ENCODE results near the gene NF1.
"Not testable (repeated sequence)": the region's sequence is repeated elsewhere in the genome, so short reads cannot be mapped to it uniquely, and the experiment has no call there.

Gene NF1

GRCh38 chr17:31328160-31328535 lies 233.4 kb downstream of the NF1 start:
- no peak for DNase-seq (ENCODE audit: low read depth)

- no peak for DNase-seq (ENCODE audit: low read depth)
Observed at GRCh38 chr17:31329221-31329620, 234.4 kb downstream of the NF1 start.

GRCh38 chr17:31339906-31340661 lies 245.3 kb downstream of the NF1 start:
- DNase-seq (ENCODE audit: low read depth) = no peak

- DNase-seq (ENCODE audit: low read depth) = not testable (repeated sequence)
Observed at GRCh38 chr17:31345191-31345747, 250.5 kb downstream of the NF1 start.

GRCh38 chr17:31349454-31349853 lies 254.7 kb downstream of the NF1 start:
- no peak for DNase-seq (ENCODE audit: low read depth)

- no peak for DNase-seq (ENCODE audit: low read depth)
Observed at GRCh38 chr17:31355935-31356334, 261.2 kb downstream of the NF1 start.

- DNase-seq (ENCODE audit: low read depth) = no peak
Observed at GRCh38 chr17:31357091-31357490, 262.3 kb downstream of the NF1 start.

- no peak for DNase-seq (ENCODE audit: low read depth)
Observed at GRCh38 chr17:31357839-31358394, 263.1 kb downstream of the NF1 start.

GRCh38 chr17:31364012-31364411 lies 269.2 kb downstream of the NF1 start:
- no peak for DNase-seq (ENCODE audit: low read depth)

- DNase-seq (ENCODE audit: low read depth) = no peak
Observed at GRCh38 chr17:31366088-31366487, 271.3 kb downstream of the NF1 start.

GRCh38 chr17:31369266-31369665 lies 274.5 kb downstream of the NF1 start:
- DNase-seq (ENCODE audit: low read depth) = no peak

GRCh38 chr17:31371511-31372097 lies 276.8 kb downstream of the NF1 start:
- no peak for DNase-seq (ENCODE audit: low read depth)

GRCh38 chr17:31373150-31374093 lies 278.6 kb downstream of the NF1 start:
- no peak for DNase-seq (ENCODE audit: low read depth)

- no peak for DNase-seq (ENCODE audit: low read depth)
Observed at GRCh38 chr17:31374094-31374447, 279.3 kb downstream of the NF1 start.

- DNase-seq (ENCODE audit: low read depth) = no peak
Observed at GRCh38 chr17:31374503-31374902, 279.7 kb downstream of the NF1 start.

- DNase-seq (ENCODE audit: low read depth) = no peak
Observed at GRCh38 chr17:31378638-31379037, 283.9 kb downstream of the NF1 start.

- no peak for DNase-seq (ENCODE audit: low read depth)
Observed at GRCh38 chr17:31379597-31380205, 284.9 kb downstream of the NF1 start.

- DNase-seq (ENCODE audit: low read depth) = no peak
Observed at GRCh38 chr17:31381165-31381668, 286.4 kb downstream of the NF1 start.

GRCh38 chr17:31382668-31383275 lies 288.0 kb downstream of the NF1 start:
- DNase-seq (ENCODE audit: low read depth) = not testable (repeated sequence)

- DNase-seq (ENCODE audit: low read depth) = not testable (repeated sequence)
Observed at GRCh38 chr17:31383488-31383887, 288.7 kb downstream of the NF1 start.
